Natural killer cell treated with Interleukin-12 subunit alpha and Interleukin-12 subunit beta and Interleukin-15 and Interleukin-18, amount 100 ng/mL, for 72 hours (primary cell): ENCODE results near the gene ARFIP2. TPM values are rescaled to one million over a fixed set of nuclear protein-coding genes. Genes with fewer than 3 reads are reported as not detected.
"Not testable (repeated sequence)": the region's sequence is repeated elsewhere in the genome, so short reads cannot be mapped to it uniquely, and the experiment has no call there.

Source experiments
- ATAC-seq, 2 donors: fragments of 150-1000 bp; cut with Tn5 transposase in 1 of 2; sonication (Bioruptor Pico), chemical (Tn5 transposase) in 1 of 2; 2 replicates each; pipeline ENCODE4 v1.10.0; 2021
- DNase-seq: peaks from one replicate; pipeline ENCODE4 v3.0.0; 2022; ENCODE audit warnings: low spot score
- H3K27ac Mint-ChIP-seq, 2 donors: 1 replicate in 1 of 2; 2 replicates in 1 of 2; pipeline ENCODE4 v1.8.0; 2022; ENCODE audit warnings: mixed read lengths in 2 of 2, mild to moderate bottlenecking in 1 of 2, moderate library complexity in 1 of 2
- H3K27me3 Mint-ChIP-seq, 2 donors: 1 replicate in 1 of 2; 2 replicates in 1 of 2; pipeline ENCODE4 v1.8.0; 2022; ENCODE audit warnings: mixed read lengths in 2 of 2
- H3K36me3 Mint-ChIP-seq: one replicate; pipeline ENCODE4 v1.8.0; 2022; ENCODE audit warnings: mixed read lengths
- H3K4me1 Mint-ChIP-seq, 2 donors: 1 replicate in 1 of 2; 2 replicates in 1 of 2; pipeline ENCODE4 v1.8.0; 2022; ENCODE audit warnings: low read depth in 2 of 2, mixed read lengths in 2 of 2, mild to moderate bottlenecking in 1 of 2
- H3K4me3 Mint-ChIP-seq: one replicate; pipeline ENCODE4 v1.8.0; 2022; ENCODE audit warnings: mixed read lengths
- H3K9me3 Mint-ChIP-seq: 2 replicates; pipeline ENCODE4 v1.8.0; 2022; ENCODE audit warnings: mixed read lengths
- total RNA-seq, 2 donors: library from RNA; stranded (reverse); gene quantifications; one replicate each; pipeline ENCODE4 v1.2.3, GENCODE V29; 2022

Gene ARFIP2, protein sequence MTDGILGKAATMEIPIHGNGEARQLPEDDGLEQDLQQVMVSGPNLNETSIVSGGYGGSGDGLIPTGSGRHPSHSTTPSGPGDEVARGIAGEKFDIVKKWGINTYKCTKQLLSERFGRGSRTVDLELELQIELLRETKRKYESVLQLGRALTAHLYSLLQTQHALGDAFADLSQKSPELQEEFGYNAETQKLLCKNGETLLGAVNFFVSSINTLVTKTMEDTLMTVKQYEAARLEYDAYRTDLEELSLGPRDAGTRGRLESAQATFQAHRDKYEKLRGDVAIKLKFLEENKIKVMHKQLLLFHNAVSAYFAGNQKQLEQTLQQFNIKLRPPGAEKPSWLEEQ
- 10 to 100 TPM; 50.8 to 71.7 TPM for total RNA-seq

DNA sequence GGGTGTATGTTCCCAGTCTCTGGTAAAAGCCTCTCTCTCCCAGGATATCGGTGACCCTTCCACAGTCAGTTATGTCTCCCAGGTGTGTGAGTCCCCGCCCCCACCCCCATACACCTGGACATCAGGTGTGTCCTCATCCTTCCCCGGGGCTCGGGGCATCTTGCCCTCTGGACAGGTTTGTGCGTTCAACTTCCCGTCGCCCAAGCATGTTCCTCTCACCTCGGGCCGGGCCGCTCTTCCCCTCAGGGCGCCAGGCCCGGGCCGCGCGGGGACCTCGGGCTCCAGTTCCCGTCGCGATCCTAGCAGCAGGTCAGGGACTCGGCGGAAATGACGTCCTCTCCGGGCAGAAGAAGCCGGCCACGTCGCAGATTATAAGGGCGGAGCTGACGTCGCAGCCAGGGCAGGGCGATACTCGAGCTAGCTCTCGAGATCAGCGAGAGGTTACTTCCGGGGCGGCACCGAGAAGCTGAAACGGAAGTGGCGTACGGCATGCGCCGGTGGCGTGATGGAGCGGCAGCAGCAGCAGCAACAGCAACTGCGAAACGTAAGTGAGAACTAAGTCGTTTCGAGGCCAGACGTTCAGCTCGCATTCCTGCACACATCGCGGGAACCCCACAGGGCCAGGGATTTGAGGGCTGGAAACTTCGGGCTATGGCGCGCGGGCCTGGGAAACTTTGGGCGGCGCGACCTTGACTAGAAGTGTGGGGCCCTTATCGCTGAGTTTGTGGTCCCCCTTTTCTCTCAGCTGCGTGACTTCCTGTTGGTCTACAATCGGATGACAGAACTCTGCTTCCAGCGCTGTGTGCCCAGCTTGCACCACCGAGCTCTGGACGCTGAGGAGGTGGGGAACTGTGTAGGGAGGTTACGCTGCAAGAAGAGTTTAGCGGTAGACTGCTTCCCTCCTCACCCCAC is at the start of gene ARFIP2, which contains the start of gene TIMM10B:
Gene ARFIP2 (minus strand): TSS at position 320 of the 912 bp plus-strand sequence. CDS start 910 bp downstream, outside the sequence.
Gene TIMM10B (plus strand): TSS at position 490 of the 912 bp plus-strand sequence. CDS start 16 bp downstream, at position 506.
- no peaks in the 10 kb centered on the region for H3K27me3 Mint-ChIP-seq
- ATAC-seq: peak; percentile 99 to 100
- no peaks in the 10 kb centered on the region for H3K9me3 Mint-ChIP-seq
- peaks cover 14% of the 10 kb centered on the region for H3K36me3 Mint-ChIP-seq
- H3K4me3 Mint-ChIP-seq: peak within 1 kb of the TSS; percentile 90
- H3K27ac Mint-ChIP-seq: peak within 1 kb of the TSS; percentile 82 to 96
- peaks cover 31 to 33% of the 10 kb centered on the region in 2 donors for H3K4me1 Mint-ChIP-seq
- peak; percentile 98 for DNase-seq

DNA sequence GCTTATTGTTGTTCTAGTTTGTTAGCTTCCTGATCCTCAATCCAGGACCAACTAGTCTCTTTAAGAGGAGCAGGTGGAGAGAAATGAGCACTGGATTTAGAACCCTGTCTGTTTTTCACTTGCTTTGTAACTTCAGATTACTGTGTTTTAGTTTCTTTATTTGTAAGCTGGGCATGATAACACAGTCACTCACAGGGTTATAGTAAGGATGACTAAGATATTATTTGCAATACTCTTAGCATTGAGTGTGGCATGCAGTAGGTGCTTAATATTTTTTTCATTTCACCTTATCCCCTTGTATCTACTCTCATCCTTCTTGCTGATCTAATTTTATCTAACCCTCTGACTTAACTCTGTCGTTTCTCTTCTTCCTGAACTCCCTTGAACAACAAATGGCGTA is 49.7 kb upstream of the ARFIP2 start:
- H3K27me3 Mint-ChIP-seq: no peaks in the 10 kb centered on the region
- no peaks in the 10 kb centered on the region for H3K9me3 Mint-ChIP-seq
- peaks cover 6% of the 10 kb centered on the region for H3K36me3 Mint-ChIP-seq
- H3K4me3 Mint-ChIP-seq: no peak overlapping the region
- peaks cover 10 to 11% of the 10 kb centered on the region in 2 donors for H3K4me1 Mint-ChIP-seq
- H3K27ac Mint-ChIP-seq: no peak overlapping the region
- no peak for ATAC-seq
- DNase-seq: no peak

DNA sequence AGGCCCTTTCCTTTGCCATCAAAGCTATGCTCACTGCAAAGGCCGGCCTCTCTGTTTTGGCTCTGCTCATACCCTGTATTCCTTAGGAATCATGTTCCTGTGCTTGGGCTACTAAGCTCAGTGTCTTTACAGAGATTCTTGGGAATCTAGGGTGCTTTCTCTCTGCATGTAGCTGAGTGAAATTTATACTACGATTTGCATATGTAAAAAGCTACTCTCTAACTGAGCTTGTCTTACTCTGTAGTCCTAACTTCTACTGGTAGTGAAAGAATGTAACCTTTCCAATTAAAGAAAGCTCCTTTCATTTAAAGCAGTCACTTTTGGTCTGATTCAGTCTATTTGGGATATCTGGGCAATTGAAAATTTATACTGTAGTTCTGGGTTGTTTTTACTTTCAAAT is 48.1 kb upstream of the ARFIP2 start:
- H3K9me3 Mint-ChIP-seq: no peaks in the 10 kb centered on the region
- H3K4me3 Mint-ChIP-seq: no peak overlapping the region
- H3K4me1 Mint-ChIP-seq: peaks cover 10 to 11% of the 10 kb centered on the region in 2 donors
- ATAC-seq: no peak
- no peak overlapping the region for H3K27ac Mint-ChIP-seq
- H3K36me3 Mint-ChIP-seq: no peaks in the 10 kb centered on the region
- DNase-seq: no peak
- H3K27me3 Mint-ChIP-seq: no peaks in the 10 kb centered on the region

DNA sequence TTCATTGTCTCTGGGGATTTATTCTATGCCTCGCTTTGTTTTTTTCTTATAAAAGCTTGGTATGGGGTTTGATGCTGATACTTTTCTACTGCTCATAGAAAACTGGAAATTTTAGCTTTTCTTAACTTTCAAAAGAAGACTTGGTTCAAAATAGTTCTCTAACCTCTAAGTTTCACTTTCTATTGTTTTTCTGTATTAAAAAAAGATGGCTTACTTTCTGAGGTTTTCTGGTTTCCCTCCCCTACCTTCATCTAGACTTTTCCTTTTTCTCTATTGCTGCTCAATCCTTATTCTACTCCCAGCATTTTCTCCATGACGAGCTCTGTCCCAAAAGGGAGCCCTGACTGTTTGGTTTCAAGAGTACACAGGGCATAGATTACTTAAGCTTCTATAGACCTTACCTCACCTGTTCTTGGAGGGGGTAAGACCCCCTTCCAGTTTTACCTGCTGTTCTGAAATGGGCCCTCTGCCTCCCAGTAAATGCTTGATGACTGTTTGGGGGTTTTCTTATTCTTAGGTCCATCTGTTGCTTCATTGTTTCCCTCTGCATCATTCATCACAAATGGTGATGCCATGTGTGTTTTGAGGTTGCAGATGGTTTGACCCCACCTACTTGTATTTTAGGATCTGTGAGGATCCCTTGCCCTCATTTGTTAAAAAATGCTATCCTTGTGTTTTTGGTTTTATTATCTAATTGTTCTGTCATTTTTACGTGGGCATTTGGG is 45.4 kb upstream of the ARFIP2 start:
- H3K27ac Mint-ChIP-seq: peak overlapping the region in 1 of 2 donors; percentile 82
- H3K36me3 Mint-ChIP-seq: no peaks in the 10 kb centered on the region
- no peak for ATAC-seq

DNA sequence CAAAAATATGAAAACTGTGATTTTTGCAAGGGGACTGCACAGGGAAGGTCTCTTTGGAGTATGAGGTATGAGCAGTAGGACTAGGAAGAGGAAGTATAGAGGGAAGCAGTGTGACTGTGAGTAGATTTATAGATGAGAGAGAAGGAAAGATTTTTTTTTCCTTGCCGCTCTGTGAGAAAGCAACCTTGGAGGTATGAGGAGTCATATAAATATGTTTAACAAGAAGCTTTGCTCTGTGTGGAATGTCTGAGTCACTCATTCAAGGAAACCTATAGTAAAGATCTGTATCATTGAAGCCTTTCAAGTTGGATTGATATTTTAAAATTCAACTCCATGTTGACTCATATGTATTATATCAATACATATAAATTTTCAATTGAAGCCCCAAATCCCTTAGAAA is 42.1 kb upstream of the ARFIP2 start:
- no peak for DNase-seq
- ATAC-seq: no peak
- Mint-ChIP-seq H3K4me1 (peaks cover 10 to 11% of the 10 kb centered on the region in 2 donors), H3K27ac (no peak overlapping the region), H3K36me3 (no peaks in the 10 kb centered on the region), H3K4me3 (no peak overlapping the region), H3K9me3 (no peaks in the 10 kb centered on the region), H3K27me3 (no peaks in the 10 kb centered on the region)

More for the DNA sequence above, 45.4 kb upstream of the ARFIP2 start:
- H3K4me3 Mint-ChIP-seq: peak overlapping the region; percentile 7
- no peaks in the 10 kb centered on the region for H3K27me3 Mint-ChIP-seq
- DNase-seq: no peak
- no peaks in the 10 kb centered on the region for H3K9me3 Mint-ChIP-seq
- peaks cover 10 to 11% of the 10 kb centered on the region in 2 donors for H3K4me1 Mint-ChIP-seq

DNA sequence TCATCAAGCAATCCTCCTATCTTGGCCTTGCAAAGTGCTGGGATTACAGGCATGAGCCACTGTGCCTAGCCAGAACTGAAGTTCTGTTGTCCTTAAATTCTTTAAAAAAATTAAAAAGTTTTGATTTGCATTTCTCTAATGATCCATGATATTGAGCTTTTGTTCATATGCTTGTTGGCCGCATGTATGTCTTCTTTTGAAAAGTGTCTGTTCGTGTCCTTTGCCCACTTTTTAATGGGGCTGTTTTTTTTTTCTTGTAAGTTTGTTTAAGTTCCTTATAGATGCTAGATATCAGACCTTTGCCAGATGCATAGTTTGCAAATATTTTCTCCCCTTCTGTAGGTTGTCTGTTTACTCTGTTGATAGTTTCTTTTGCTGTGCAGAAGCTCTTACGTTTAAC is 40.8 kb upstream of the ARFIP2 start:
- peaks cover 8 to 11% of the 10 kb centered on the region in 2 donors for H3K4me1 Mint-ChIP-seq
- H3K4me3 Mint-ChIP-seq, ATAC-seq, H3K27me3 Mint-ChIP-seq, H3K9me3 Mint-ChIP-seq, DNase-seq, H3K27ac Mint-ChIP-seq, H3K36me3 Mint-ChIP-seq: not testable (repeated sequence)

DNA sequence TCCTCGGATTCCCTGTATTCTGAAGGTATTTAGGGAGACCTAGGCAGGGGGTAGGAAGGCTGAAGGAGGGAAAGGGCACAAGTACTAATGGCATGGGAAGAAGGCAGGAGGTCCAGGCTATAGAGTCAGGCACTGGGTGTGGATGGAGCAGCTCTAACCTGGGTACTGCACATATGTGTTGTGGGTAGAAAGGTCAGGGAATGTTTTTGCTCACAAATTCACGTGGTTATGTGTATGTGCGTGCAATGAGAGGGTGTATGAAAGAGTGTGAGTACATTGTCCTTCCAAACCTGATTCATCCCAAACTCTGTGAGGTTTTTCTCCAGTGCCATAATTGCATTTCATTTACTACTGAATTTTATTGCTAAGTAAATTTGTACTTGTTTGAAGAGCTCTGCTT is 39.1 kb upstream of the ARFIP2 start:
- no peaks in the 10 kb centered on the region for H3K9me3 Mint-ChIP-seq
- ATAC-seq (no peak), DNase-seq (no peak)
- H3K27me3 Mint-ChIP-seq: no peaks in the 10 kb centered on the region
- H3K4me1 Mint-ChIP-seq: no peaks in the 10 kb centered on the region
- no peak overlapping the region for H3K4me3 Mint-ChIP-seq
- no peaks in the 10 kb centered on the region for H3K36me3 Mint-ChIP-seq
- no peak overlapping the region for H3K27ac Mint-ChIP-seq

DNA sequence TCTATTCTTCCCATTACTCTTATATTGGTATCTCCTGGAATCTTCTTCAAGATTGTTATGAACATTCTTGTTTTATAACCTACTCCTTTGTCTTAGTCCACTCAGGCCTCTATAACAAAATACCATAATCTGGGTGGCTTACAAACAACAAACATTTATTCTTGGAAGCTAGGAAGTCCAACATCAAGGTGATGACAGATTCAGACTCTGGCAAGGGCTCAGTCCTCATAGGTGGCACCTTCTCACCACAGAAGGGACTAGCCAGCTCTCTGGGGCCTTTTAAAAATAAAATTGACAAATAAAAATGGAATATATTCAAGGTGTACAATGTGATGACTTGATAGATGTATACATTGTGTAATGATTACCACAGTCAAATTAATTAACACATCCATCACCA is 35.7 kb upstream of the ARFIP2 start:
- ATAC-seq: no peak
- Mint-ChIP-seq H3K4me3 (no peak overlapping the region), H3K27ac (no peak overlapping the region), H3K9me3 (no peaks in the 10 kb centered on the region), H3K27me3 (no peaks in the 10 kb centered on the region), H3K4me1 (no peaks in the 10 kb centered on the region), H3K36me3 (no peaks in the 10 kb centered on the region)
- no peak for DNase-seq

DNA sequence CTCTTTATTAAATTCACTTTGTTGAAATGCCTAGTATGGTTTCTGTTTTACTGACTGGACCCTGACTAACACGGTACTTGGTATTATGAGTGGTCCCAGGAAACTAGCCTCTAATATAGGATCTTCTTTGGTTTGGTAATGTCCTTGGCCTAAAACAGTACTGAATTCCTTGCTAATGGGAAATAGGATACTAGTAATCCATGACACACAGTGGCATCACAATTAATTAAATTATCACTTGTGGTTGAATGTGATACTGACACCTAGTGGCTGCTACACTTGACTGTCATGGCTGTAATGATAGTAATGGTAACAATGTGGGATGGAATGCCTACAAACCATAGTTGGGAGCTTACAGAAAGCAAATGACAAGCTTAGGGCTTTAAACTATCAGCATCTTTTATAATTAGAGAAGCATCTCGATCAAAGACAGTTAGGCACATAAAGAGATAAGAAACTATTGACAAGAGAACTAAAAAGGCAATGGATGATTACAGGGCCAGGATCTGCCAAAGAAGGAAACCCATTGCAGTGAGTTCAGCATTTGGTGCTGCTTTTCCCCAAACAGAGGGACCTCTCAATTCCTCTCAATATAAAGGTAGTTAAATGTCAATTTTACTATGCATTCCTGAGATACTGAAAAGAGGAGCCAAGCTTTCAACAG is 24.6 kb upstream of the ARFIP2 start:
- ATAC-seq (no peak), DNase-seq (no peak)
- Mint-ChIP-seq H3K4me1 (peaks cover 0 to 5% of the 10 kb centered on the region in 2 donors), H3K36me3 (peaks cover 15% of the 10 kb centered on the region), H3K27me3 (no peaks in the 10 kb centered on the region), H3K27ac (no peak overlapping the region), H3K4me3 (no peak overlapping the region), H3K9me3 (no peaks in the 10 kb centered on the region)

DNA sequence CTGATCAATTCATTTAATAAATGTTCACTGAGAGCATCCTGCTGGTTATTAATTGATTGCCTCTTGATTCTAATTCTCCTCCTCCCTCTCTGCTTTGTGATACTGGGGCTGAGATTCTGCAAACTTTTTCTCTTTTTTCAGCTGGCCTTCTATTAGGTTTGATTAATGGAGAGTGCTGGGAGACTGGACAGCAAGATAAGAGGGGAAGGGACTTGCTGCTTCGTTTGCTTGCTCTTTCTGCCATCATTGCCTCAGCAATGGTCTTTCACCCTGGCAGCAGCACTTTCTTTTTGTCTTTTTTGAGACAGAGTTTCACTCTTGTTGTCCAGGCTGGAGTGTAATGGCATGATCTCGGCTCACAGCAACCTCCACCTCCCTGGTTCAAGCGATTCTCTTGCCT is 23.0 kb upstream of the ARFIP2 start:
- H3K27ac Mint-ChIP-seq: no peak overlapping the region
- DNase-seq (no peak), ATAC-seq (no peak)
- peaks cover 15% of the 10 kb centered on the region for H3K36me3 Mint-ChIP-seq
- H3K9me3 Mint-ChIP-seq: no peaks in the 10 kb centered on the region
- no peaks in the 10 kb centered on the region for H3K27me3 Mint-ChIP-seq
- H3K4me3 Mint-ChIP-seq: no peak overlapping the region
- H3K4me1 Mint-ChIP-seq: peaks cover 0 to 7% of the 10 kb centered on the region in 2 donors

DNA sequence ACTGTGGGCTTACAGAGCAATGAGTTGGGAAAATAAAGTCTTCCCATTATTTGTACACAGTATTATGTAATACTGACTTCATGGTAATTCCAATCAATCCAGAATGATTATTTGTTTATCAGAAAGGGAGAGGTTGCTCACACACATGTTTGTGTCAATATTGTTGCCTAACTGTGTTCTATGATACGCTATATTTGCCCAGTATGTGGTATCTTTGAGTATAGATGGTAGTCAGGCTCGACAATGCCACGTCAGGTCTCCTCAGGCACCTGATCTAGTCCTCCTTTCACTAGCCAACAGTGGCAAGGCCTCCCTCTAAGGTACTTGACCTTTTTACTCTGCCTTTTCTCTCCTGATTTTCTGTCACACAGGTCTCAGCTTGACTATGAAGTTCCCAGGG is 21.3 kb upstream of the ARFIP2 start:
- DNase-seq (no peak), ATAC-seq (no peak)
- Mint-ChIP-seq H3K4me1 (peaks cover 3 to 7% of the 10 kb centered on the region in 2 donors), H3K27me3 (no peaks in the 10 kb centered on the region), H3K36me3 (peaks cover 15% of the 10 kb centered on the region), H3K4me3 (no peak overlapping the region), H3K27ac (no peak overlapping the region), H3K9me3 (no peaks in the 10 kb centered on the region)

DNA sequence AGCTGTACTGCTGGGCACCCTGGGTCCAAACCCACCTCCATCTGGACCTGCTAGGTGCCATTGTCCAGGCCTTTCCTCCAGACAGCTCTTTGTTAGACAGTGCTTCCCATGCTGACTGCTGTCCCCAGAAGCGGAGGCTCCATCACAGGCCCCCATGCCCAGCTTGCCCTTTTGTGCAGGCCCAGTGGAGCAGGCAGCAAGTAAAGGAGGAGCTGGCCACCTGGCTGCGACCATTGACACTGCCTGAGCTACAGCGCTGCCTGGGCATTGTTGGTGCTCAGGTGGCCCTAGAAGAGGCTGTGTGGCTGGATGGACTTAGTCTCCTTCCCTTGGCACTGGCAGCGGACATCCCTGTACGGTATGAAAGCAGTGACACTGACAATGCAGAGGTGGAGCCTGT is 17.4 kb upstream of the ARFIP2 start:
- no peak overlapping the region for H3K27ac Mint-ChIP-seq
- H3K36me3 Mint-ChIP-seq: peaks cover 10% of the 10 kb centered on the region
- DNase-seq: no peak
- H3K9me3 Mint-ChIP-seq: no peaks in the 10 kb centered on the region
- no peak for ATAC-seq
- no peak overlapping the region for H3K4me3 Mint-ChIP-seq
- no peaks in the 10 kb centered on the region for H3K27me3 Mint-ChIP-seq
- peaks cover 4 to 7% of the 10 kb centered on the region in 2 donors for H3K4me1 Mint-ChIP-seq

DNA sequence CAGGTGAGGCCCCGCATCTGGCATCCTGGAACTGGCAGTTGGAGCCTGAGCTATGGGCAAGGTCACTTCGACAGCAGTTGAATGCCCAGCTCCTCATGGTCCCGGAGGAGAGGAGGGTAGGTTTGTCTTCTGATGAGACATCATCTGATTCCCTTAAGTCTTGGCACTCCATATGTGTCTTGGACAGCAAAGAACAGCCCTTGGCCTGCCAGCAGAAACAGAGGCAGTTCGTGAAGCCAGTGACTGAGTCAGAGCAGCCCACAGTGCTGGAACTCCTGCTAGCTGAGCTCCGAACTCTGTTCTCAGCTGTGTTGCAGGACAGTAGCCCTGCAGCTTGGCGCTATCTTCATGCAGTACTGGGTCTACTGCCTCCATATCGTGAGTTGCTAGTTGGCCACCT is 17.0 kb upstream of the ARFIP2 start:
- Mint-ChIP-seq H3K4me3 (no peak overlapping the region), H3K27me3 (no peaks in the 10 kb centered on the region), H3K4me1 (peaks cover 4 to 7% of the 10 kb centered on the region in 2 donors), H3K27ac (no peak overlapping the region), H3K36me3 (peaks cover 8% of the 10 kb centered on the region), H3K9me3 (no peaks in the 10 kb centered on the region)
- no peak for ATAC-seq
- no peak for DNase-seq
